B cell (primary cell): ENCODE results near the gene FOXE3. TPM values are rescaled to one million over a fixed set of nuclear protein-coding genes. Genes with fewer than 3 reads are reported as not detected.

Experiments used
- ATAC-seq: fragments of 200-7000 bp; cut with Tn5 transposase; one replicate; pipeline ENCODE4 v1.10.0; 2021; ENCODE audit warnings: low read depth, mild to moderate bottlenecking, moderate number of reproducible peaks, moderate library complexity
- CTCF ChIA-PET: fragments of 350-600 bp; sonication (Branson Sonifier 250); formaldehyde crosslinking; loops from one replicate; lab custom pipeline; 2021; ENCODE audit warnings: antibody characterized with exemption, inconsistent platforms; lab: Charles Lee
- POLR2A ChIA-PET: fragments of 350-600 bp; sonication (Branson Sonifier 250); formaldehyde crosslinking; loops from one replicate; lab custom pipeline; 2021; ENCODE audit warnings: antibody characterized with exemption; lab: Charles Lee
- DNase-seq: peaks from one replicate; pipeline ENCODE4 v3.0.0; 2013
- H2AFZ ChIP-seq: 2 replicates; pipeline ENCODE4 v1.6.1; 2012; ENCODE audit warnings: mild to moderate bottlenecking, low read depth, low read length; ENCODE audit not compliant: insufficient read depth, poor library complexity, severe bottlenecking
- H3K27ac ChIP-seq, 2 donors: 1 replicate in 1 of 2; 2 replicates in 1 of 2; pipeline ENCODE4 v1.5.1; 2012 to 2013; ENCODE audit warnings: low read length in 2 of 2, mild to moderate bottlenecking in 2 of 2, moderate library complexity in 1 of 2
- H3K27me3 ChIP-seq, 4 experiments: fragments of 200-600 bp in 1 of 4; sonication (generic) in 1 of 4; replicated peaks in 1 of 4; 1 replicate in 2 of 4; 2 replicates in 2 of 4; pipeline versions ENCODE4 v1.6.1 to v1.7.0; 2013 to 2016; ENCODE audit warnings: low read length in 3 of 4, mild to moderate bottlenecking in 2 of 4, mixed read lengths in 1 of 4, moderate library complexity in 1 of 4; ENCODE audit not compliant: insufficient read depth in 4 of 4, control insufficient read depth in 3 of 4; ENCODE audit errors: control extremely low read depth in 1 of 4
- H3K36me3 ChIP-seq, 2 experiments: replicated peaks in 1 of 2; 1 replicate in 1 of 2; 2 replicates in 1 of 2; pipeline versions ENCODE4 v1.6.1 to v1.7.1; 2013; ENCODE audit warnings: low read length in 1 of 2; ENCODE audit not compliant: insufficient read depth in 2 of 2, control insufficient read depth in 1 of 2; ENCODE audit errors: control extremely low read depth in 1 of 2, extremely low read depth in 1 of 2
- H3K4me1 ChIP-seq, 2 donors: fragments of 200-600 bp in 1 of 2; sonication (generic) in 1 of 2; 1 replicate in 1 of 2; 2 replicates in 1 of 2; pipeline versions ENCODE4 v1.5.1 to v1.6.1; 2013 to 2017; ENCODE audit warnings: low read length in 2 of 2; ENCODE audit not compliant: control insufficient read depth in 2 of 2, insufficient read depth in 2 of 2
- H3K4me2 ChIP-seq: replicated peaks from 2 replicates; pipeline ENCODE3; 2012; ENCODE audit warnings: mild to moderate bottlenecking, low read depth, low read length; ENCODE audit not compliant: poor library complexity, severe bottlenecking
- H3K4me3 ChIP-seq, 5 experiments: fragments of 200-600 bp in 1 of 5; sonication (generic) in 1 of 5; 1 replicate in 3 of 5; 2 replicates in 2 of 5; pipeline versions ENCODE4 v1.5.1 to v1.7.0; 2011 to 2016; ENCODE audit warnings: low read length in 4 of 5, mild to moderate bottlenecking in 4 of 5, low read depth in 2 of 5, control low read depth in 1 of 5, moderate library complexity in 1 of 5; ENCODE audit not compliant: insufficient read depth in 1 of 5; ENCODE audit errors: control extremely low read depth in 1 of 5, extremely low read depth in 1 of 5
- H3K79me2 ChIP-seq: fragments of 200-600 bp; sonication (generic); one replicate; pipeline ENCODE4 v1.6.0; 2016; ENCODE audit warnings: low read length; ENCODE audit not compliant: control insufficient read depth, insufficient read depth
- H3K9ac ChIP-seq: fragments of 200-600 bp; sonication (generic); 2 replicates; pipeline ENCODE4 v1.6.1; 2017; ENCODE audit warnings: mild to moderate bottlenecking, low read length, moderate library complexity
- H3K9me3 ChIP-seq, 3 donors: one replicate each; pipeline versions ENCODE4 v1.6.1 to v1.7.1; 2013; ENCODE audit warnings: low read length in 2 of 3; ENCODE audit not compliant: control insufficient read depth in 2 of 3, insufficient read depth in 1 of 3; ENCODE audit errors: control extremely low read depth in 1 of 3
- H4K20me1 ChIP-seq: 2 replicates; pipeline ENCODE4 v1.6.0; 2012; ENCODE audit warnings: mild to moderate bottlenecking, low read length; ENCODE audit not compliant: insufficient read depth, control insufficient read depth, poor library complexity, severe bottlenecking
- H3K27ac Mint-ChIP-seq: one replicate; pipeline ENCODE4 v1.8.0; 2021; ENCODE audit warnings: mixed read lengths
- H3K27me3 Mint-ChIP-seq: one replicate; pipeline ENCODE4 v1.8.0; 2021; ENCODE audit warnings: mixed read lengths
- H3K4me1 Mint-ChIP-seq: one replicate; pipeline ENCODE4 v1.8.0; 2021; ENCODE audit warnings: mixed read lengths
- H3K4me3 Mint-ChIP-seq: one replicate; pipeline ENCODE4 v1.8.0; 2021; ENCODE audit warnings: mixed read lengths
- H3K9me3 Mint-ChIP-seq: one replicate; pipeline ENCODE4 v1.8.0; 2022; ENCODE audit warnings: mixed read lengths; ENCODE audit not compliant: insufficient read depth
- EZH2 ChIP-seq: IDR thresholded peaks from 2 replicates; pipeline ENCODE4 v1.6.1; 2012; ENCODE audit warnings: borderline replicate concordance, low read depth, mild to moderate bottlenecking, moderate library complexity, low read length; ENCODE audit not compliant: insufficient read depth, poor library complexity, severe bottlenecking
- WGBS: methylation state at CpG from one replicate; pipeline ENCODE4 v1.1.5; 2013; ENCODE audit warnings: missing lambda C conversion rate; ENCODE audit not compliant: insufficient coverage; 5-methylcytosine and 5-hydroxymethylcytosine counted together
- intact Hi-C: fragments of 100-400 bp; cut with micrococcal nuclease; formaldehyde crosslinking; loops from one replicate; pipeline ENCODE4 v1.10.0; 2022
- polyA plus RNA-seq: library from polyadenylated mRNA; depleted of rRNA; stranded (reverse); fragments of >200 nt; gene quantifications from 2 replicates; pipeline ENCODE4 v1.2.3, GENCODE V29; 2012
- total RNA-seq, 2 donors: library from RNA; stranded (reverse); fragments of 120-200 nt in 1 of 2; gene quantifications; 1 replicate in 1 of 2; 2 replicates in 1 of 2; pipeline versions ENCODE4 v1.2.3 to v1.2.4, GENCODE V29; 2013 to 2022
- TF ChIP-seq, protein P1 (sequence below): fragments of 200-600 bp; IDR thresholded peaks from one replicate; pipeline ENCODE4 v1.8.0; 2022; ENCODE audit warnings: antibody characterized with exemption, mild to moderate bottlenecking

FOXE3 gene
- total and polyA plus RNA-seq, 2 donors (not counting 1 experiment from before 2014, with no cell fraction given) = not detected

DNA sequence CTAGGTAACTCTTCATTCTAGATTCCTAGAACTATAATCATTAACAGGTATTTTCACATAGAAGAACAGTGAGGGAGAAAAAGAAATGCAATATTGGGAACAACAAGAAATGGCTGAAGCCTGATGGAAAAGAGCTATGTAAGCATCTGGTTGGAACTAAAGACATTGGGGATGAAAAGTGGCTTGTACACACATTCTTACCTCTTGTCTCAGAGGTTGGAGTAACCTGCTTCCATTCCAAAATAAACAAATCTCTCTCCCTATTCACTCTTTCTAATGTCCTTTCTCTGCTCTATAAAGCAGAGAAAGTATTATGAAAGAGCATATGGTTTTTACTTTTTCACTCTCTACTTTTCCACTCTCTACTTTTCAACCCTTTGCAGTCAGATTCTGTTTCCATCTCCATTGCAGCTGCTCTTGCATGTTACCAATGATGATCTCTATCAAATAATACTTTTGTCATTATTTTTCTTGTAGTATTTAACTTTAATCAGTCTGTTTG is 45.0 kb upstream of the FOXE3 start:
- Histone ChIP-seq H3K4me2 (no peak overlapping the region), H3K36me3 (peaks cover 8 to 54% of the 10 kb centered on the region in 2 experiments), H4K20me1 (no peaks in the 10 kb centered on the region), H3K79me2 (no peaks in the 10 kb centered on the region), H3K27me3 (no peaks in the 10 kb centered on the region), H3K4me1 (no peaks in the 10 kb centered on the region), H3K9me3 (no peaks in the 10 kb centered on the region), H3K27ac (no peak overlapping the region), H3K4me3 (no peak overlapping the region), H2AFZ (no peak overlapping the region), H3K9ac (no peak overlapping the region)
- DNase-seq (no peak), ATAC-seq (no peak)
- Mint-ChIP-seq H3K27me3 (no peaks in the 10 kb centered on the region), H3K9me3 (no peaks in the 10 kb centered on the region), H3K27ac (no peak overlapping the region), H3K4me3 (no peak overlapping the region), H3K4me1 (no peaks in the 10 kb centered on the region)
- ChIA-PET POLR2A (no interaction called here), CTCF (no interaction called here)
- intact Hi-C loops = no loop called here
- TF ChIP-seq, protein P1, sequence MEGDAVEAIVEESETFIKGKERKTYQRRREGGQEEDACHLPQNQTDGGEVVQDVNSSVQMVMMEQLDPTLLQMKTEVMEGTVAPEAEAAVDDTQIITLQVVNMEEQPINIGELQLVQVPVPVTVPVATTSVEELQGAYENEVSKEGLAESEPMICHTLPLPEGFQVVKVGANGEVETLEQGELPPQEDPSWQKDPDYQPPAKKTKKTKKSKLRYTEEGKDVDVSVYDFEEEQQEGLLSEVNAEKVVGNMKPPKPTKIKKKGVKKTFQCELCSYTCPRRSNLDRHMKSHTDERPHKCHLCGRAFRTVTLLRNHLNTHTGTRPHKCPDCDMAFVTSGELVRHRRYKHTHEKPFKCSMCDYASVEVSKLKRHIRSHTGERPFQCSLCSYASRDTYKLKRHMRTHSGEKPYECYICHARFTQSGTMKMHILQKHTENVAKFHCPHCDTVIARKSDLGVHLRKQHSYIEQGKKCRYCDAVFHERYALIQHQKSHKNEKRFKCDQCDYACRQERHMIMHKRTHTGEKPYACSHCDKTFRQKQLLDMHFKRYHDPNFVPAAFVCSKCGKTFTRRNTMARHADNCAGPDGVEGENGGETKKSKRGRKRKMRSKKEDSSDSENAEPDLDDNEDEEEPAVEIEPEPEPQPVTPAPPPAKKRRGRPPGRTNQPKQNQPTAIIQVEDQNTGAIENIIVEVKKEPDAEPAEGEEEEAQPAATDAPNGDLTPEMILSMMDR = no peak

GRCh38 chr1:47374501-47374900 is 41.6 kb upstream of the FOXE3 start:
- Histone ChIP-seq H4K20me1 (no peaks in the 10 kb centered on the region), H3K9me3 (no peaks in the 10 kb centered on the region), H3K4me2 (no peak overlapping the region), H3K4me1 (no peaks in the 10 kb centered on the region), H3K4me3 (no peak overlapping the region), H3K36me3 (peaks cover 13 to 43% of the 10 kb centered on the region in 2 experiments), H3K79me2 (no peaks in the 10 kb centered on the region), H2AFZ (no peak overlapping the region), H3K9ac (no peak overlapping the region), H3K27me3 (no peaks in the 10 kb centered on the region), H3K27ac (no peak overlapping the region)
- ChIA-PET POLR2A (no interaction called here), CTCF (no interaction called here)
- TF ChIP-seq EZH2 = no peak
- TF ChIP-seq, protein P1 = no peak
- H3K27me3 Mint-ChIP-seq = no peaks in the 10 kb centered on the region
- H3K4me3 Mint-ChIP-seq = no peak overlapping the region
- H3K9me3 Mint-ChIP-seq = no peaks in the 10 kb centered on the region
- WGBS = no CpG with 5 or more reads among the region's 1 CpG
- no peak overlapping the region for H3K27ac Mint-ChIP-seq
- no peak for ATAC-seq
- intact Hi-C loops = no loop called here
- H3K4me1 Mint-ChIP-seq = no peaks in the 10 kb centered on the region
- no peak for DNase-seq
